CD4-positive, alpha-beta T cell treated with Interleukin-10 for 1 hour (primary cell): Measurements from ENCODE around the gene RTL1.

Source experiments
- DNase-seq: peaks from one replicate; pipeline ENCODE4 v3.0.0-alpha.2; 2020

The RTL1 gene

DNA sequence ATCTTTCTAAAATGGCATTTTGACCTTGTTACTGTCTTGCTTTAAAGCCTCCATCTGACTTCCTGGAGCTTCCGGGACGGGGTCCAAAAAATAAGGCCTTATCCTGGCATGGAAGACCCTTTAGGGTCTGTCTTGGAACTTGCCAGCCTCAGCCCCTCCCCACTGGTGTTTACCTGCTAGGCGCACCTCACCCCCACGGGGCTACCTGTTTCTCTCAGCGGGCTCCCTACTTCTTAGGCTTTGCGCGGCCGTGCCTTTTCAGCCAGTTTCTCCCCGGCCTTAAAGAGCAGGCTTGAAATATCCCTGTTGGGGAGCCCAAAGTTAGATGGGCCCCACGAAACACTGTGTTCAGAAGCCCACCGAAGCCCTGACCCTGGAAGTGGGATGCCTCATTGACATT, 5.1 kb downstream of the RTL1 start:
- no peak for DNase-seq

- no peak for DNase-seq
These were observed 7.0 kb downstream of the RTL1 start for GRCh38 chr14:100896369-100897060.

- no peak for DNase-seq
These were observed 8.1 kb downstream of the RTL1 start for GRCh38 chr14:100895411-100895810.

- DNase-seq: no peak
These were observed 9.1 kb downstream of the RTL1 start for GRCh38 chr14:100894416-100894815.

DNA sequence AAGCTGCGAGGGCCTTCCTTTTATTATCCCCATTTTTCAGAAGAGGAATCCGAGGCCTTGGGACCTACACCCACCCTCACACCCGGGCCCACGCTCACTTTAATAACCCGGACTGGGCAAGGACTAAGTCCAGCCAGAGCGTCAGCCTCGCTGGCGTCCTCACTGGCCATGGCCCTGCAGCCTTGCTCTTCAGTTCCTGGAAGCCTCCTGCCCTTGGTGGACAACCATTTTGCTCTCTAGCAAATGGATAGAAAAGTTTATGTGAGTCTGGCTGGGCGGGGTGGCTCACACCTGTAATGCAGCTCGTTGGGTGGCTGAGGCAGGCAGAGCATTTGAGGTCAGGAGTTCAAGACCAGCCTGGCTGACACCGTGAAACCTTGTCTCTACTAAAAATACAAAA, 9.8 kb downstream of the RTL1 start:
- no peak for DNase-seq

- no peak for DNase-seq
These were observed 10.3 kb downstream of the RTL1 start for GRCh38 chr14:100893228-100893601.

DNA sequence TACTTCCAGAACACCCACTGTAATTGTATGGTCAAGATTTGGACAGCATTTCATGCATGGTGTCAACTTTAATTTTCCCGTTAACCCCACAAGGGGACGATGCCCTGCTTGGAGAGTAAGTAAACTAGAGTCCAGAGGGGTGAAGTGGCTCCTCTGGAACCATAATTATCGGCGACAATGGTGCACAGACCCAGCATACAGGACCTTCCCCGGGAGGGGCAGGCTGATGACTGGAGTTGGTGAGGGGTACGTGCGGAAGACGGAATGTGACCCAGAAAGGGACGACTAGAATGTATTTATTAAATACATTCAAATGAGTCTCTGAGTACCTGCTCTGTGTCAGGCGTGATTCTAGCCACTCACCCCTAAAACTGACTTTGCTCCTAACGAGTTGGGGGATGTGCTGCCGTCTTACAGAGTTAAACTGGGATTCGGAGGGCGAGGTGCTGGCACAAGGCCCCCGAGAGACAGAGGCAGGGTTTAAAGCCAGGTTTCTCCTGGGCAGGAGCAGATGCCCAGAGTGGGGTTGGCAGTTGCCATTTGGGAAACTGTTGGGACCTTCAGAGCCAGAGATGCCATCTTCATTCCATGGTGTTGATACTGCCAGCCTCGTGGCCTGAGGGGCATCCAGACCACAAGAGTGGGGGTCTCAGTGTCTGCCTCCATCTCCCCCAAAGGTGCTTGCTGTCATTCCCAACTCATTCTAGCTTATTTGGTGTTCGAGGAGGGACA, 10.9 kb downstream of the RTL1 start:
- DNase-seq: no peak

- no peak for DNase-seq
These were observed 11.7 kb downstream of the RTL1 start for GRCh38 chr14:100891501-100892445.

DNA sequence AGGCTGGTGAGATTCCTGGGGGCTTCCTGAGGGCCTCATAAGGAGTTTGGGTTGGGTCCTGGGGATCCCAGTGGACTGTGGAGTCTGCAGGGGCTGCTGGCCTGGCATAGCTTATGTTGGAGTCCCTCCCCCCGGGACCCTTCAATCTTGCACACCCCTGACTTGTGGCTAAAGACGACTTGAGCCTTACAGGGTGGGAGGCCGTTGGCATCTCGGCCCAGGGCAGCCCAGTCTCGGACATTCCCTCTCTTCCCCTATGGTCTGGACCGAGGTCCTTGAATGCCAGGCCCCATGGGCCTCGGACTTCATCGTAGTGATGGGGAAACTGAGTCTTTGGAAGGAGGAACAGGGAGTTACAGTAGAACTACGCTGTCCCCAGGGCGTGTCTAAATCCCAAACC, 12.5 kb downstream of the RTL1 start:
- no peak for DNase-seq

GRCh38 chr14:100890061-100890850, 13.3 kb downstream of the RTL1 start:
- DNase-seq: no peak

DNA sequence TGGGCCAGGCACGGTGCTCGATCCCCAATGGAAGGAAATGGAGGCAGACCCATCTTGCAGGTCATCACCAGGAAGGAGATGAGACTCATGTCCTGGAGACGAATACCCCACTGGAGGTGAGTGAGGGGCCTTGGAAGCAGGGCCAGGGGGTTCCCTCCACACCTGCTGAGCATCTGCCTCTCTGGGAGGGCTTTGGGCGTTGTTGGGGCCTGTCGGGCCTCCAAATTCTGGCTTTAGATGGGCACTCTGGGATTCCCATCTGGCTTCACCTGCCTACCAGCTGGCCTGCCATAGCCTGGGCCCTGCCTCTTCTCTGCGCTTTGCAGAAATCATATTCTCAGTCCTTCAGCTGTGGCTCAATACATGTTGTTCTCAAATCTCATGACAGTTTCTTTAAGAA, 13.9 kb downstream of the RTL1 start:
- DNase-seq: no peak

GRCh38 chr14:100888789-100889315, 14.7 kb downstream of the RTL1 start:
- DNase-seq: no peak

GRCh38 chr14:100887728-100888335, 15.7 kb downstream of the RTL1 start:
- no peak for DNase-seq

DNA sequence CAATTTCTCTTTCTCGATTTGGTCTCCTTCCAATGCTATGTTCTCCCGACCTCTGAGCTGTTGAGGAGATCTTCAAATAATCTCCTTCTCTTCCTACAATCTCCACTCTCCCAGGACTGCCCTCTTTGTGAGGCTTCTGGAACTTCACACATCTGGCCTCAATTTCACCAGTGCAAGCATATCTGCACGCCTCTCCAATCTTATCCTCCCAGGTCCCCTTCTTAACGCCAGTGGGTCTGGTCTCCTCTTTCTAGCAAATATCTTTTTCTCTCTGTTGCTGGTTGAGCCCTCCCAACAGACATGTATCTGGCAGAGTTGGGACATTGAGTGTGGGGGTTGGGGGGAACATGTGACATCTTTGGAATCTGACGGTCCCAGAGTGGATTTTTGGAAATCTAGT, 17.9 kb downstream of the RTL1 start:
- DNase-seq: no peak

DNA sequence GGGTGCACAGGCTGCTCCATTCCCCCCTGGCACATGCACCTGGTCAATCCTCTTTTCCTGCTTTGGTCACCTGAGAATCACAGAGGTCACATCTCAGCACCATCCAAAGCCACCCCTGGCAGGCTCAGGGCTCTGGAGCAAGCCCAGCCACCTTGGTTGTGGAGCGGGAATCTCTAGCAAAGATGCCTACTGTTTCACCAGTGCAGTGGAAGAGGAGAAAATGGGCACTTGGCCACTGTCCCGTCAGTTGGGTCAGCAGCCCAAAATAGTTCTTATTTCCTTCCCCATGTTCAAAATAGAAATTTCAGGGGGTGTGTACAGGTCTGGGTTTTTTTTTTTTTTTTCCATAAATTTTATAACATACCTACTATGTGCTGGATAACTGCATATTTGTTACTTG, 18.3 kb downstream of the RTL1 start:
- no peak for DNase-seq

DNA sequence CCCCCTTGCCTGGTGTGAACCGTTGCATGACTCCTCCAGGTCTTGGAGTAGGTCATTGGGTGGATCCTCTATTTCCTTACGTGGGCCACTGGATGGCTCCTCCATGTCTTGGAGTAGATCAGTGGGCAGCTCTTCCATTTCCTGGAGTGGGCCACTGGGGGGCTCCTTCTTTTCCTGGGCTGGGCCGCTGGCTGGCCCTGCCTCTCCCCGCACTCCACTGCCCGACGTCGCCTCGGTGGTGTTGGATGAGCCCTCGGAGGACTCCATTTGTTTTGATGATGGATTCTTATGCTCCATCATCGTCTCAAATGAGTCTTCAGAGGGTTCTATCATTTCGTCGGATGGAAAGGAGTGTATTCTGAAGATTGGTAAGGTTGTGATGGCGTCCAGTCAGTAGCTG, 19.1 kb downstream of the RTL1 start:
- no peak for DNase-seq

DNA sequence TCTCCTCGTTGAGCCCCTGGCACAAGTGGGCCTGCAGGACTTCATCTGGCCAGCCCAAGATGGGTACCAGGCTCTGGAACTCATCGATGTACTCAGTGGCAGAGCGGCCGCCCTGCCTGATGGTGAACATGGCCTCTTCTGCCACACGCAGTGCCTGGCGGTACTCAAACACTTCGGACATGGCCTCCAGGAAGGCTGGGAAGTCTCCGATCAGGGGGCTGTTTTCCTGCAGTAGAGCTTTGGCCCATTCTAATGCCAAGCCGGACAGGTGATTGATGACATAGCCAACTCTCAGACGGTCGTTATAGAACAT, 19.8 kb downstream of the RTL1 start:
- DNase-seq: no peak

DNA sequence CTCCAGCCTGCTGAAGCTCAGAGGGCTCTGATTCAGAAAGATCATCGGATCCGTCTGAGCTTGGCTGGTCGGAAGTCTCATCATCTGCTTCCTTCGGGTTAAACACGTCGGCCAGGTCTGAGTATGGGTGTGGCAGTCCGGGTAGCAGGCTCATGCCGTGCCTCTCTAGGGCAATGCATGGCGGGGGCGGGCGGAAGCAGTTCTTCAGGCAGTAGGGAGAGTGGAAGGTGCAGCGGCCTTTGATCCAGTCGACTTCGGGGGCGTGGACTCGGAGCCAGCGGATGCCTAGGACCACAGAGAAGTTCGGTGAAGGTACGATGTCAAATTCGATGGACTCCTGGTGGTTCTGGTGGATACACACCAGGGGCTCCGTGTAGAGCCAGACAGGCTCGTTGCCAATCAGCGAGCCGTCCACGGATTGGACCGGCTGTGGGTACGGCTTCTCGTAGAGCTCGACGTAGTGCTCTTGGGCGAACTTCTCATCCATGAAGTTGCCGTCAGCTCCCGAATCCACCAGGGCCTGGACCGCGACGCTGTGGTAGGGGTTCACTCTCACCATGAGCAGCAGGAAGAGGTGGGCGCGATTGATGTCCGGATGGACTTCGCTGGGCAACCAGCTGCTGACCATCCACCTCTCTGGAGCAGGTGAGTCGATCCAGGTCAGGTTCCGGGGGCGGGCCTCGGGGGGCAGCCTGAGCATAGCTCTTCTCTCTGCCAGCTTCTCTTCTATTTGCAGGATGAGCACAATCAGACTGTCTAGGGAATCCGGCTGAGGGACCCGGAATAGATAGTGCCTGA, 20.3 kb downstream of the RTL1 start:
- no peak for DNase-seq

DNA sequence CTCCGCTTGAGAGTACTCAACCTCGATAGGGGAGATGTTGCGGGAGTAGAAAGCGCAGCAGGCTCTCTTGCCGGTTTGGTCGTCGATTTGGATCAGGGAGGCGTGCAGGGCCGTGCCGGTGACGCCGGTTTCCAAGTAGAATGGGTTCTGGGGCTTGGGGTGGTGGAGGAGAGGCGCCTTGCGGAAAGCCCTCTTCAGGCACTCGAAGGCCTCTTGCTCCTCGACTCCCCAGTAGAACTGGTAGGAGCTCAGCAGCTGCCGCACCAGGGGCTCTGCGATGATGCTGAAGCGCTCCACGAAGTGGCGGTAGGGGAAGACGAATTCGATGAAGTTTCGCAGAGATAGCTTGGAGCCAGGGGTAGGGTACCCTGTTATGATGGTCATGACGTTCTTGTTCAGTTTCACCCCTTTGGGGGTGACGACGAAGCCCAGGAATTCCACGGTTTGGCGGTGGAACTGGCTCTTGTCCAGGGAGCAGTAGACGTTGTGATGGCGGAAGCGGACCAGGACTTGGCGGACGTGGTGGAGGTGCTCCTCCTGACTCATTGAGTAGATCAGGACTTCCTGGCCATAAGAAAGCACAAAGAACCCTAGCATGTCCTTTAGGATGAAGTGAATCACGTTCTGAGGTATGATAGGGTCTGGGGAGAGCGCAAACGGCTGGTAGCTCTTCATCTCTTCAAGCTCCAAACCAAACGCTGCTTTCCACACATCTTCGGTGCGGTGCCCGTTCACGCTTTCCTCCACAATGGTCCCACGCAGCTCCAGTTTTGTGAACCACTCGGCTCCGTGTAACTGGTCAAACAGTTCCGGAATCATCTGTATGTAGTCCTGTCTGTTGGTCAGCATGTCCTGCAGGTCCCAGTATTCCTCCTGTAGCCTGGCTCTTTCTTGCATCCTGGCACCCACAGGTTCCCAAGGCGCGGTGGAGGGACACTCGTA, 21.2 kb downstream of the RTL1 start:
- DNase-seq: no peak
